Stimulated activated CD8-positive, alpha-beta memory T cell treated with anti-CD3 and anti-CD28 coated beads, Interleukin-7, amount 100 ng/mL, for 24 hours (primary cell): ENCODE data around the gene TTBK1.

ENCODE experiments used
- DNase-seq: peaks from one replicate; pipeline ENCODE4 v3.0.0-alpha.2; 2020; ENCODE audit warnings: low read depth

The TTBK1 gene

GRCh38 chr6:43242908-43243663 is at the start of gene TTBK1:
TTBK1 (plus strand) TSS chr6:43243481; CDS start chr6:43246661, 3,180 bp downstream.
- no peak for DNase-seq

DNA sequence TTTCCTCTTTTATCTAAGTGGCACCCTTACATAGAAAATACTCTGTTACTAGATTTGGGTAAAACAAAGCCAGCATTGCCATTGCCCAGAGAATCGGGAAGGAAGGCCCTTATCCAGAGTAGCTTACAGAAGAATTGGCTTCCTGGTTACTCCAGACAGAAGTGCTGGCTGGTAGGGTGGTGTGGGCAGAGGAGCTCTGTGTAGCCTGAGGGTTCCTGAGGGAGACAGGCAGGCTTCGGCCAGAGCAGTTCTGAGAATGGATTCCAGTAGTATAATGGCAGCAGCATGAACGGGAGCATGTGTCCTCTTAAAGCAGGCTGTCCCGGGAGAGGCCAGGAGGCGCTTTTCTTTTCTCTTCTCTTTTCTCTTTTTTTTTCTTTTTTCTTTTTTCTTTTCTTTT is 49.4 kb upstream of the TTBK1 start:
- no peak for DNase-seq

DNA sequence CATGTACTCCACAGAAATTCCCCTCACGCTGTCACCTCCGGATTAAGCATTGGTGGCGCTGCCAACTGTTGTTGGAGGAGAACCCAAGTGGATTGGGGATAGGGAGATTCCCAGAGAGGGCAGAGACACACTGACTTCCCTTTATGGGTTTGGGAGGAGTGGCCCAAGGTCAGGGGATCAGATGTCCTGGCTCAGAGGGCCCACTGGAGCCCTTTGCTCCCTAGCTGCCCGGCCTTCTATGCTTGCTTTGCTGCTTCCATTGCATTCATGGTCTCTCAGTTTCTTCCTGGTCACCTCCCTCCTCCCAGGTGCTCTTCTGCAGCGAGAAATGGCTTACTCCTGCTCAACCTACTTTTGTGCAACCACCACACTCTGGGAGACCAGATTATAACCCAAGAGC is 46.9 kb upstream of the TTBK1 start:
- DNase-seq = no peak

- no peak for DNase-seq
Measured at GRCh38 chr6:43199912-43200311, 43.4 kb upstream of the TTBK1 start.

- no peak for DNase-seq
Measured at GRCh38 chr6:43200541-43200940, 42.7 kb upstream of the TTBK1 start.

- no peak for DNase-seq
Measured at GRCh38 chr6:43202451-43202850, 40.8 kb upstream of the TTBK1 start.

GRCh38 chr6:43203029-43203717 is 40.1 kb upstream of the TTBK1 start:
- no peak for DNase-seq

GRCh38 chr6:43203718-43204095 is 39.6 kb upstream of the TTBK1 start:
- DNase-seq = no peak

DNA sequence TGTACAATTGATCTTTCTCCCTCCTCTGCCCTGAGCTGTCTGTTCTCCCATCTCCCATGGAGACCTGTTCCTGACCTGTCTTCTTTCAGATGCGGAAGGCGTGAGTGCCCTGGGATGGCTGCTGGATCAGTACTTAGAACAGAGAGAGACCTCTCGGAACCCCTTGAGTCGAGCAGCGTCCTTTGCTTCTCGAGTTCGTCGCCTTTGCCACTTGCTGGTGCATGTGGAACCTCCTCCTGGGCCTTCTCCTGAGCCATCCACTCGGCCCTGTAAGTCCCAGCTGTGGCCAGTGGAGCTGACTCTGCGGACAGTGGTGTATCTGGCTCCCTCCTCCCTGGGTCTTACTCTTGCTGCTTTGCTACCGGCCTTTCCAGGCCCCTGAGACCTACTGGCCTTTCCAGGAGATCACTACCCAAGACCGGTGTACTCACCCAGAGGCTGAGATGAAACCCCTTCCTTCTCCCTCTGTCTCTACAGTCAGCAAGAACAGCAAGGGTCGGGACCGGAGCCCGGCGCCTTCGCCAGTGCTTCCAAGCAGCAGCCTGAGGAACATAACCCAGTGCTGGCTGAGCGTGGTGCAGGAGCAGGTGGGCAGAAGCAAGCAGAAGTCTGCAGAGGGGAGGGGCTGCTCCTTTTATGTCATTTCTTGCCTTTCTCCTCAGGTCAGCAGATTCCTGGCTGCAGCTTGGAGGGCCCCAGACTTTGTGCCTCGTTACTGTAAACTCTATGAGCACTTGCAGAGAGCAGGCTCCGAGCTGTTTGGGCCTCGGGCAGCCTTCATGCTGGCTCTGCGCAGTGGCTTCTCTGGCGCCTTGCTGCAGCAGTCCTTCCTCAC is 38.8 kb upstream of the TTBK1 start:
- DNase-seq = no peak

DNA sequence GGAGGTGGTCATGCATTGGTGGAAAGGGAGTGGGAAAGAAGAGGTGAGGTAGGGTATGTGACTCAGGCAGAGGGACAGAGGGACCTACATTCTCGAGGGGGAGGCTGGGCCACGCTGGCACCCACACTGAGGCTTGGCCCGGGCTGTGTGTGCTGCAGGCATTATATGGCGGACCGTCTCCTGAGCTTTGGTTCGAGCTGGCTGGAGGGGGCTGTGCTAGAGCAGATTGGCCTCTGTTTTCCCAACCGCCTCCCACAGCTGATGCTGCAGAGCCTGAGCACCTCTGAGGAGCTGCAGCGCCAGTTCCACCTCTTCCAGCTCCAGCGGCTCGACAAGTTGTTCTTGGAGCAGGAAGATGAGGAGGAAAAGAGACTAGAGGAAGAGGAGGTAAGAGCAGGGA is 37.4 kb upstream of the TTBK1 start:
- DNase-seq = no peak

GRCh38 chr6:43207286-43207685 is 36.0 kb upstream of the TTBK1 start:
- DNase-seq = no peak

DNA sequence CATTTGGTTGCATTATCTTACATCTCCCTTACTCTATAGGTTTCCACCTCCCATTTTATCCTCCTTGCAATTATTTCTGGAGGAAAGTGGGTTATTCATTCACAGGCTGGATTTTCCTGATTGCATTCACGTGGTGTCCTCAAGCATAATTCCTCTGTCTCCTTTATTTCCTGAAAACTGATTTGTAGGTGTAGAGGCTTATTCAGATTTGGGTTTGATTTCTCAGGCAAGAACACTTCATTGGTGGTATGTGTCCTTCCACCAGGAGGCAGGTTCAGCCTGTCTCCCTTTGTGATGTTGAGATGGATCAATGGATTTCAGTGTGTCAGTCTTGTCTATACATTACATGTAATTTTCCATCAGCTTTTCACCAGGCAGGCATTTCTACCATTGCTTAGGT is 31.3 kb upstream of the TTBK1 start:
- no peak for DNase-seq

DNA sequence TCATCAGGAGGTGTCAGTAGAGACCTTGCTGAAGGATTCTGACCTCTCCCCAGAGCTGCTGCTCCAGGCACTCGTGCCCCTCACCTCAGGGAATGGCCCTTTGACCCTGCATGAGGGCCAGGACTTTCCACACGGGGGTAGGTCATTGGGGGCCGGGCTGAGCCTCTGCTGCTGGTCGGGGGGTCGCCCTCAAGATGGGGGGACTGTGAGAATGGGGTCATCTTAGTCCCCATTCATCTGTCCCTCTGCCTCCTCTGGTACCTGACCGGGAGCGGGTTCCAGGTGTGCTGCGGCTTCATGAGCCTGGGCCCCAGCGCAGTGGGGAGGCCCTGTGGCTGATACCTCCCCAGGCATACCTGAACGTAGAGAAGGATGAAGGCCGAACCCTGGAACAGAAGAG is 29.9 kb upstream of the TTBK1 start:
- no peak for DNase-seq

- no peak for DNase-seq
Measured at GRCh38 chr6:43215066-43215465, 28.2 kb upstream of the TTBK1 start.

DNA sequence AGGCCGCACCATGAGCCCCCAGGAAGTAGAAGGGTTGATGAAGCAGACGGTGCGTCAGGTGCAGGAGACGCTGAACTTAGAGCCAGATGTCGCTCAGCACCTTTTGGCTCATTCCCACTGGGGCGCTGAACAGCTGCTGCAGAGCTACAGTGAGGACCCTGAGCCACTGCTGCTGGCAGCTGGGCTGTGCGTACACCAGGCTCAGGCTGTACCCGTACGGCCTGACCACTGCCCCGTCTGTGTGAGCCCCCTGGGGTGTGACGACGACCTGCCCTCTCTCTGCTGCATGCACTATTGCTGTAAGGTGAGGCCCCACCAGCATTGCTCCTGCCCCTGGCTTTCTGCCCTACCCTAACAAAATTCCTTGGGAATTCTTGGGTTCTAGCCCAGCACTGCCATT is 27.1 kb upstream of the TTBK1 start:
- DNase-seq = no peak

GRCh38 chr6:43217351-43217750 is 25.9 kb upstream of the TTBK1 start:
- no peak for DNase-seq

DNA sequence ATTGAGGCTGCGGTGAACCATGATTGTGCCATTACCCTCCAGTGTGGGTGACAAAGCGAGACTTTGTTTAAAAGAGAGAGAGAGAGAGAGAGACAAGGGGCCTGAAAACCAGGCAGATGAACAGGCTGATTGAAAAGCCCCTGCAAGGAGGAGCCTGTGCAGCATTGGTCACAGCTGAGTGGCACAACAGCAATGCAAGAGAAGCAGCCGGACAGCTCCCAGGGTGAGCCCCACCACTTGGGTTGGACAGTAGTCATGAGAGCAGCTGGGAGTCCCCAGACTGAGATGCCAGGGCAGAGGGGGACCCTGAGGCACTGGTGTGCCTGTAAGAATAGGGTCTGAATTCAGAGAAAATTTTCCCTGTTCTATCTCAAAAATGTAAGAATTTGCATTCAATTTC is 24.2 kb upstream of the TTBK1 start:
- DNase-seq = no peak

GRCh38 chr6:43219814-43220213 is 23.5 kb upstream of the TTBK1 start:
- no peak for DNase-seq

DNA sequence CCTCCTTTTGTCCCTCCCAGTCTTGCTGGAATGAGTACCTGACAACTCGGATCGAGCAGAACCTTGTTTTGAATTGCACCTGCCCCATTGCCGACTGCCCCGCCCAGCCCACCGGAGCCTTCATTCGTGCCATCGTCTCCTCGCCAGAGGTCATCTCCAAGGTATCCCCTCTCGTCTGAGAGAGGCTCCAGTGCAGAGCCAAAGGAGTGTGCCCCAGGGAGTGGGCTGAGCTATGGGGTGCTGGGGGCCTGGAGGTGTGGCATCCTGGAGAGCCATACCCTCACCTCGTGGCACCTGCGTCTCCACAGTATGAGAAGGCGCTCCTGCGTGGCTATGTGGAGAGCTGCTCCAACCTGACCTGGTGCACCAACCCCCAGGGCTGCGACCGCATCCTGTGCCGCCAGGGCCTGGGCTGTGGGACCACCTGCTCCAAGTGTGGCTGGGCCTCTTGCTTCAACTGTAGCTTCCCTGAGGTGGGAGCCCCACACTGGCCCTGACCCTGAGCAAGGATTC is 22.8 kb upstream of the TTBK1 start:
- DNase-seq = no peak

DNA sequence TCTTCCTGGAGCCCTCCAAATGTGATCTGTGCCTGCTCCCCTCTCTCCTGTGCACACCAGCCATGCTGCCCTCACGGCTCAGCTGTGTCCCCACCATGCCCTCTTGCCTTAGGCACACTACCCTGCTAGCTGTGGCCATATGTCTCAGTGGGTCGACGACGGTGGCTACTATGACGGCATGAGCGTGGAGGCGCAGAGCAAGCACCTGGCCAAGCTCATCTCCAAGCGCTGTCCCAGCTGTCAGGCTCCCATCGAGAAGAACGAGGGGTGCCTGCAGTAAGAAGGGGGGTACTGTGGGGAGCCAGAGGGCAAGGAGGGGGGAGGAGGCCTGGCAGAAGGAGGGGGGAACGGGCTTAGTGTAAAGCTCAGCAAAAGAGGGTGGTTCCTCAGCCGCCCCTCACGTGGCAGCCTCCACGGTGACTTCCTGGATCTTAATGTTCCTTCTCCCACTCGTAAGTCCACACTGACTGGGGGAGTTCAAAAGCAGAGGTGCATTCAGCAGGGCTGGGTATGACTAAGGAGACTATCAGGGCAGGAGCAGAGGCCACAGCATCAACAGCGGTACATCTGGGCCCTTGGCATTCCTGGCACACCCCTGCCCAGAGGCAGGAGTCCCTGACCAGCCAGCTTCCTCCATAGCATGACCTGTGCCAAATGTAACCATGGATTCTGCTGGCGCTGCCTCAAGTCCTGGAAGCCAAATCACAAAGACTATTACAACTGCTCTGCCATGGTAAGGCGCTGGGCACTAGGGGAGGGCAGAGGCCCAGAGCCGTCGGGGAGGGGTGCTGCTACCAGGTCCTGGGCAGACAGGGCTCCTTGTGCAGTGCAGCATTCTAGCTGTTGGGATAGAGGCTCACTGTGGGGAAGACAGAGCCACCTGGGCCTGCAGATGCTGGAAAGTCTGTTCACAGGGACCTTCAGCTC is 22.0 kb upstream of the TTBK1 start:
- DNase-seq = no peak

DNA sequence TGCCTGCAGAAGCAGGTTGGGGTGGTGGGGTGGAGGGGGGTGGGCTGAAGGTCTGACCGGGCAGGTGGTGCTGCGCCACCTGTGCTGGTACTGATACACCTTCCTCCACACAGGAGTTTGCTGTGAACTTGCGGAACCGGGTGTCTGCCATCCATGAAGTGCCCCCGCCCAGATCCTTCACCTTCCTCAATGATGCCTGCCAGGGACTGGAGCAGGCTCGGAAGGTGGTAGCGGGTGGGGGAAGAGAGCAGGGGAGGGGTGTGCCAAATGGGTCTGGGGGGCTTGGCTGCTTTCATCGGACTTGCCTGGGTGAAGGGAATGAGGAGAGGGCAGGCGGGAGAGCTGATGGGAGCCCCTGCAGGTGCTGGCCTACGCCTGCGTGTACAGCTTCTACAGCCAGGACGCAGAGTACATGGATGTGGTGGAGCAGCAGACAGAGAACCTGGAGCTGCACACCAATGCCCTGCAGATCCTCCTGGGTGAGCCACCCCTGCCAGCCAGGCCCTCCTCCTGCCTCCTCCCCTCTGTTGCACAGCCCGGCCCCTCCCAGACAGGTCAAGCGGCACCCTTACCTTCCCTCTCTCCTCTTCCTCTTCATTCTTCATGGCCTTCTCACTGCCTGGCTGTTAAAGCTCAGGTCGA is 20.7 kb upstream of the TTBK1 start:
- DNase-seq = no peak
